ENCODE measurements around the gene KCNQ5.

- TF ChIP-seq CTCF (optimal IDR thresholded peaks at IDR 0.05 in 1 of 3, IDR thresholded peaks at IDR 0.05 in 1 of 3, conservative IDR thresholded peaks at IDR 0.05 in 1 of 3; ENCODE audit: extremely low read depth in 1 of 3, insufficient read depth in 2 of 3, low read length in 3 of 3) (no peak), EZH2 (IDR thresholded peaks at IDR 0.05; ENCODE audit: low read length) (no peak)
Observed at GRCh38 chr6:72588155-72588554, 33.7 kb upstream of the KCNQ5 start.

Measured in keratinocyte (primary cell).